Panc1 (cell line): ENCODE data around the gene ANK3.

Experiments used
- POLR2AphosphoS5 ChIP-seq: IDR thresholded peaks from 2 replicates; pipeline ENCODE4 v1.6.1; 2012; ENCODE audit warnings: mild to moderate bottlenecking, low read depth, low read length, moderate library complexity
- SIN3A ChIP-seq: IDR thresholded peaks from 2 replicates; pipeline ENCODE4 v1.6.1; 2012; ENCODE audit warnings: low read depth, mild to moderate bottlenecking, low read length, moderate library complexity, borderline replicate concordance; ENCODE audit not compliant: insufficient read depth
- TF ChIP-seq, protein P1 (sequence below): fragments of 450-650 bp; IDR thresholded peaks from 2 replicates; pipeline ENCODE4 v1.5.1; 2017; ENCODE audit warnings: mild to moderate bottlenecking

GRCh38 chr10:60420991-60421894, 31.6 kb upstream of the ANK3 start:
- TF ChIP-seq POLR2AphosphoS5 (no peak), SIN3A (no peak)
- TF ChIP-seq, protein P1, sequence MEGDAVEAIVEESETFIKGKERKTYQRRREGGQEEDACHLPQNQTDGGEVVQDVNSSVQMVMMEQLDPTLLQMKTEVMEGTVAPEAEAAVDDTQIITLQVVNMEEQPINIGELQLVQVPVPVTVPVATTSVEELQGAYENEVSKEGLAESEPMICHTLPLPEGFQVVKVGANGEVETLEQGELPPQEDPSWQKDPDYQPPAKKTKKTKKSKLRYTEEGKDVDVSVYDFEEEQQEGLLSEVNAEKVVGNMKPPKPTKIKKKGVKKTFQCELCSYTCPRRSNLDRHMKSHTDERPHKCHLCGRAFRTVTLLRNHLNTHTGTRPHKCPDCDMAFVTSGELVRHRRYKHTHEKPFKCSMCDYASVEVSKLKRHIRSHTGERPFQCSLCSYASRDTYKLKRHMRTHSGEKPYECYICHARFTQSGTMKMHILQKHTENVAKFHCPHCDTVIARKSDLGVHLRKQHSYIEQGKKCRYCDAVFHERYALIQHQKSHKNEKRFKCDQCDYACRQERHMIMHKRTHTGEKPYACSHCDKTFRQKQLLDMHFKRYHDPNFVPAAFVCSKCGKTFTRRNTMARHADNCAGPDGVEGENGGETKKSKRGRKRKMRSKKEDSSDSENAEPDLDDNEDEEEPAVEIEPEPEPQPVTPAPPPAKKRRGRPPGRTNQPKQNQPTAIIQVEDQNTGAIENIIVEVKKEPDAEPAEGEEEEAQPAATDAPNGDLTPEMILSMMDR: no peak
